DND-41 (cell line): ENCODE results near the gene NRGN.

ENCODE experiments used
- CTCF ChIP-seq: IDR thresholded peaks from 2 replicates; pipeline ENCODE4 v1.5.1; 2012; ENCODE audit warnings: borderline replicate concordance, low read length, moderate library complexity, mild to moderate bottlenecking; ENCODE audit not compliant: poor library complexity, severe bottlenecking; ENCODE audit errors: extremely low read depth
- EZH2 ChIP-seq: IDR thresholded peaks from 3 replicates; pipeline ENCODE4 v1.6.1; 2012; ENCODE audit warnings: borderline replicate concordance, low read depth, mild to moderate bottlenecking, moderate library complexity, low read length, inconsistent platforms; ENCODE audit not compliant: severe bottlenecking

- TF ChIP-seq CTCF (no peak), EZH2 (no peak)
Observed at GRCh38 chr11:124762105-124762623, 22.4 kb downstream of the NRGN start, which contains the start of gene ESAM.
